Fibroblast of lung (primary cell): ENCODE measurements around the gene IMPDH1.

Experiments used
- CTCF ChIP-seq, 2 donors: IDR thresholded peaks in 1 of 2; conservative IDR thresholded peaks in 1 of 2; 1 replicate in 1 of 2; 2 replicates in 1 of 2; pipeline ENCODE4 v1.5.1; 2011 to 2012; ENCODE audit warnings: low read length in 2 of 2, control low read depth in 1 of 2, inconsistent platforms in 1 of 2, low read depth in 1 of 2, mild to moderate bottlenecking in 1 of 2
- EZH2 ChIP-seq: IDR thresholded peaks from 2 replicates; pipeline ENCODE4 v1.5.1; 2012; ENCODE audit warnings: low read length, control low read depth, mild to moderate bottlenecking; ENCODE audit errors: missing control alignments

GRCh38 chr7:128349466-128349825, 60.3 kb downstream of the IMPDH1 start:
- TF ChIP-seq CTCF (conservative IDR thresholded peaks at IDR 0.05 in 1 of 2, IDR thresholded peaks at IDR 0.05 in 1 of 2; ENCODE audit: low read depth in 1 of 2, low read length in 2 of 2) (no peak), EZH2 (no peak)
